ENCODE measurements around the gene ZFAND3.

ZFAND3 gene

GRCh38 chr6:38178584-38178886 lies 359.0 kb downstream of the ZFAND3 start:
- TF ChIP-seq CTCF (IDR thresholded peaks at IDR 0.05; ENCODE audit: low read depth, low read length): no peak
- Histone ChIP-seq H3K4me3 (ENCODE audit: low read depth, low read length) (no peak overlapping the region), H3K27me3 (no peaks in the 10 kb centered on the region), H3K9me3 (no peaks in the 10 kb centered on the region), H3K4me1 (no peaks in the 10 kb centered on the region; the same call in 1 of the 2 replicates), H3K36me3 (no peaks in the 10 kb centered on the region)
- DNase-seq: no peak

GRCh38 chr6:38179300-38179699 lies 359.8 kb downstream of the ZFAND3 start:
- H3K4me3 ChIP-seq (ENCODE audit: low read depth, low read length): no peak overlapping the region
- no peaks in the 10 kb centered on the region for H3K27me3 ChIP-seq
- TF ChIP-seq CTCF (IDR thresholded peaks at IDR 0.05; ENCODE audit: low read depth, low read length): 0 out of 2 replicates have a peak, but pooled peaks have one; percentile 8
- H3K9me3 ChIP-seq: no peaks in the 10 kb centered on the region
- H3K4me1 ChIP-seq: no peaks in the 10 kb centered on the region; the same call in 1 of the 2 replicates
- H3K36me3 ChIP-seq: no peaks in the 10 kb centered on the region
- no peak for DNase-seq

- Histone ChIP-seq H3K27me3 (no peaks in the 10 kb centered on the region), H3K4me1 (no peaks in the 10 kb centered on the region; the same call in 1 of the 2 replicates), H3K4me3 (ENCODE audit: low read depth, low read length) (no peak overlapping the region), H3K36me3 (no peaks in the 10 kb centered on the region), H3K9me3 (no peaks in the 10 kb centered on the region)
- no peak for TF ChIP-seq CTCF (IDR thresholded peaks at IDR 0.05; ENCODE audit: low read depth, low read length)
- DNase-seq: no peak
These were observed 360.4 kb downstream of the ZFAND3 start for GRCh38 chr6:38179794-38180430.

- TF ChIP-seq CTCF (IDR thresholded peaks at IDR 0.05; ENCODE audit: low read depth, low read length): no peak
- no peak overlapping the region for H3K4me3 ChIP-seq (ENCODE audit: low read depth, low read length)
- H3K9me3 ChIP-seq: no peaks in the 10 kb centered on the region
- H3K4me1 ChIP-seq: no peaks in the 10 kb centered on the region; the same call in 1 of the 2 replicates
- no peak for DNase-seq
- no peaks in the 10 kb centered on the region for H3K27me3 ChIP-seq
- no peaks in the 10 kb centered on the region for H3K36me3 ChIP-seq
These were observed 361.1 kb downstream of the ZFAND3 start for GRCh38 chr6:38180586-38180985.

- no peaks in the 10 kb centered on the region for H3K36me3 ChIP-seq
- no peaks in the 10 kb centered on the region for H3K9me3 ChIP-seq
- H3K4me3 ChIP-seq (ENCODE audit: low read depth, low read length): no peak overlapping the region
- H3K4me1 ChIP-seq: peaks cover 2% of the 10 kb centered on the region; the same call in 1 of the 2 replicates
- no peaks in the 10 kb centered on the region for H3K27me3 ChIP-seq
- no peak for TF ChIP-seq CTCF (IDR thresholded peaks at IDR 0.05; ENCODE audit: low read depth, low read length)
- DNase-seq: no peak
These were observed 362.9 kb downstream of the ZFAND3 start for GRCh38 chr6:38182426-38182825.

GRCh38 chr6:38183856-38184584 lies 364.5 kb downstream of the ZFAND3 start:
- no peak for DNase-seq
- Histone ChIP-seq H3K36me3 (no peaks in the 10 kb centered on the region), H3K4me3 (ENCODE audit: low read depth, low read length) (no peak overlapping the region), H3K9me3 (no peaks in the 10 kb centered on the region), H3K27me3 (no peaks in the 10 kb centered on the region), H3K4me1 (peaks cover 6% of the 10 kb centered on the region; the same call in 1 of the 2 replicates)
- TF ChIP-seq CTCF (IDR thresholded peaks at IDR 0.05; ENCODE audit: low read depth, low read length): no peak
